ENCODE measurements around the gene AFF3.

DNA sequence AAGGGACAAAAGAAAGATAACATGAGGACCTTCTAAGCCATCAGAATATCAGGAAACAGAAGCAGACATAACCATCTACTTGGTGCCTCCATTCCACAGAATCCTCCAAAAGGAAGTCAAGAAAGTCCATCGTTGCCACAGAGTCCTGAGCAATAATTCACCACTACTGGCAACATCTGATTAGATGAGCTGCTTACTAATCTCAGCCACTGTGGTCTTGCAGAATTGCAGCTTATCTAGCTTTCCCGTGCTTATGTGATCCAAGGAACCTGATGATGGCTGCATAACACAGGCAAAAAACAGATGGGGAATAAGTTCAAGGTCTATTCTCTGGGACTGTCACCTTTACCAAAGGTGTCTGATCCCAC, 278.5 kb downstream of the AFF3 start:
- no peak for TF ChIP-seq EZH2 (IDR thresholded peaks at IDR 0.05; ENCODE audit: borderline replicate concordance, low read depth, low read length, poor library complexity, severe bottlenecking)
- TF ChIP-seq CTCF (conservative IDR thresholded peaks at IDR 0.05; ENCODE audit: low read depth, low read length) = no peak

Data from A673 (cell line).